ENCODE data around the gene GRIN1.

GRIN1 gene

DNA sequence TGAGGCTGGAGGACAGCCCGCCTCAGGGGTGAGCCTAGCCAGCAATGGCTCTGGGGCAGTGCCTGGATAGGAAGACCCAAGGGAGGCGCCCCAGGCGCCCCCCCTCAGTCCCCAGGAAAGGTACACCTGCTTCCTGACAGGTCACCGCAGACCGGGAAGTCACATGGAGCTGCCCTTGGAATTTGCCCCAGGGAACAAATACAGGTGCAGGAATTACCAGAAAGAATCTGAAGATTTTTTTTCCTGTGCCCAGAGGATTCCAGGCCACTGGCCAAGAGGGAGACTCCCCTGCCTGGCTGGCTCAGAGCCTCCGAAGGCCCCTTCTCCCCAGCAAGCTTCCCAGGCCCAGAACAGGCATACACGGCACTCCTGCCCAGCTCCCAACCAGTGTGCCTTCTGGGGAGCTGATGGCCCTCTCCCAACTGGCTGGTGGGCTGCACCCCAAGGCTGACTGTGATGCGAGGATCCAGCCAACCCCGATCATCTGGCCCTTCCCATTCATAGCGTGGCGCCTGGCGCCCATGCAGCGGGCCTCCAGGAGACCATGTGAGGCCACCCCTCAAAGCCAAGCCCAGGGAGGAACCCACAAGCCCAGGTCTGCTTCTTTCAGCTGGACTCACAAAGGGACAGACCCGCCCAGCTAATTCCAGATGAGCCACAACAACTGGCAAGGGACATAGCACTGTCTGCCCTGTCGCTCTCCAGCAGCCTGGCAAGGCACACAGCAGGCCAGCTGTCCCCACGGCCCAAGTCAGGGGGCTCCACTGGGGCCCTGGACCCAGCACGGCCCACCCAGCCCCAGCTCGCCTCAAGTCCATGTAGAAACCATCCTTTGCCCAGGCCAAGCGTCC lies 59.3 kb downstream of the GRIN1 start:
- DNase-seq, result no peak

DNA sequence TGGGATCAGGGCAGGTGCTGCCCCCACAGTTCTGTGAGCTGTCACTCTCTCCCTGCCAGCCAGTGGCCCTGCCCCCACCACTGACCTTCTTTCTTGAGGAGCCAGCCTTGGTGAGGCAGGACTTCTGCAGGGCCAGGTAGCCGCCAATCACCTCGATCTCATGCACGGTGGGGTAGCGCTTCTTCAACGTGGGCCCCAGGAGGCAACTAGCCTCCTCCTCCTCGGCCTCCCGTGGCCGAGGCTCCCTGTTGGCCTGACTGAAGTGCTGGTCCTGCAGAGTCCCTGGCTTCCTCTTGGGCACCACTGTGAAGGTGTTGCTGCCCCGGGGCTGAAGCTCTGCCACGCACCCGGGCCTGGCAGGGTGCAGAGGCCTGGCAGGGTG lies 59.9 kb downstream of the GRIN1 start:
- no peak for DNase-seq

DNA sequence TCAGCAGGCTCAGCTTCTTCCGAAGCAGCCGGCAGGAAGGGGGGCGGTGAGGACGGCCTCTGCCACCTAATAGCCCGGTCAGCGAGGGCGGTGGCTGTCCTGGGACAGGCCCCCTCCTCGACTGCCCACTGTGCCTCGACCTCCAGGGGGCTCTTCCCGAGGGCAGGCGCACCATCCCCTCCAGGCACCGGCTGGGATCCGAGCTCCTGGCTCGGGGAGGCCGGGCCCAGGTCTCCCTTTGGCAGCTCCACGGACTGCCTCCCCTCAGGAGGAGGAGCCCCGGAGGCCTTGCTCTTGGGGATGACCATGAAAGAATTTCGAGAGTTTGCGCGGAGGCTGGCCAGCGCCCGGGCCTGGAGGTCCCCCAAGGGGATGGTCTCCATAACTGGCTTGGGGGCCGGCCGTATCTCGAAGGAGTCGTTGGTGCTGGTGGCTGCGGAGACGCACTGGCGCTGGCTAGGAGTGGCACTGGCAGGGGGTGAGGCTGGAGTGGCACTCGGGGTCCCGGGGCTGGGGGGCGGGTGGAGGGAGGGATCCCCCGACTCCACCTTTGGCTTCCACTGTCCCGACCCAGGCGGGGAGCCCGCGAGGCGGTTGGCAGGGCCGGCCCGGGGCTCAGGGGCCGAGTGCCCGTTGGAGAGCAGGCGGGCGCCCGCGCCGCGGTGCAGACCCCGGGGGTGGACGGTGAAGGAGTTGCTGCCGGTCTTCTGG lies 60.6 kb downstream of the GRIN1 start:
- no peak for DNase-seq

DNA sequence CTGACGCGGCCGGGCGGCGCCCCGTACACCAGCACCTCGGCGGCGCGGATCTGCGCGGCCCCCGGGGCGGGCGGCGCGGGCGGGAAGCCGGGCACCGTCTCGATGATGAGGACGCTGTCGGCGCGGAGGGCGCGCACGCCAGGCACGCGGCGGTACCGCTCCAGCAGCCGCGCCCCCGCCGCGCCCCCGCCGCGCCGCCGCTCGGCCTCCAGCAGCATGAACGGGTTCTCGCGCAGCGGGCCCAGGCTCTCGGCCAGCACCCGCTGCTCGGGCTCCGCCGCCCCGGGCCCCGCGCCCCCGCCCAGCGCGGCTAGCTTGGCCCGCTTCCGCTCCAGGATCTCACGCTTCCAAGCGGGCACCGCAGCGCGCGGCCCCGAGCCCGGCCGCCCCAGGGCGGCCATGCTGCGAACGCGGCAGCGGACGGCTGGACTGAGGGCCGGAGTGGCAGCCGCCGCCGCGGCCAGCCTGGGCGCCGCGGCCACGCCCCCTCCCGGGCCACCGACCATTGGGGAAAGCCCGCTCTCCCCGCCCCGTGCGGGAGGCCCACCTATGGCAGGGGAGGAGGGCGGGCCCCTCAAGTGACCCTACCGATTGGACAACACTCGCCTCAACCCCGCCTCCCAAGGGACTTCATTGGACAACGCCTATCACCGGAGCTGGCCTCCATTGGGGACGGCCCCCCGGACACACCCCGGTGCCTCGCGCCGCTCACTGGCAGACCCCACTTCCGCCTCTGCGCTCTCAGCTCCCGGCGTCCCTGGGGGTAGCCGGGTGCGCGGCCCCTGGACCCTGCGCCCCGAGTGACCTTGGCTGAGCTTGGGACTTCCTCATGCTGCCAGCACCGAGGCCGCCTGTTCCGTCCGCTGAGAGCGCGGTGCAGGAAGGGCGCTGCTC lies 61.6 kb downstream of the GRIN1 start, which contains the start of gene TPRN:
TSS of gene TPRN (minus strand) at position 431 of the 894 bp plus-strand sequence. CDS start at position 401, 30 bp downstream.
- DNase-seq, result peak; percentile 100

DNA sequence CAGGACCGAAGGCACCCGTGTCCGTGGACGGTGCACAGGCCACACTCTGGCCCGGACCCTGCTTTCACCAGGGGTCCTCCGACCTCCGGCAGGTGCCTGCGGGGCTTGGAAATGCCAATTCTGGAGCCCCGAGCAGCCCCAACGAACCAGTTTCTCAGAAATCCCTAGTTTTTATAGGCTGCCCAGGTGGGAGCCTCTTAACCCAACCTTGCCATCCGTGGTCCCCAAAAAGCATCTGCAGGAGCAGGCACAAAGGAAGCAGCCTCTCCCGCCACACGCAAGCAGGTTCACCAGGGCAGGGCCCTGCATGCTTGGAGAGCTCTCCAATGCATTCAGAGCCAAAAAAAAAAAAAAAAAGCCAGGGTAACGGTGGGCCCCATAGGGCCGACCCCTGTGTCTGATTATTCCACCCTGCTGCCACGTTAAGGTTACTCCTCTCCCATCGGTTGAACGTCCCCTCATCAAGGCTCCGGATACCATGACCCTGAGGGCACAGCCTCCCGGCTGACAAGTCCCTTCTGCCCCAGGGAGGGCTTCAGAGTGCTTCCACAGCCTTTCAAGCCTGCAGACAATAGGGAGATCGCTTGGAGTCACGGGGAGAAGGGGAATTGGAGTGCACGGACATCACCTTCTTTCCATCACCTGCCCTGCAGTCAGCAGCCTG lies 62.4 kb downstream of the GRIN1 start:
- DNase-seq, result no peak

DNA sequence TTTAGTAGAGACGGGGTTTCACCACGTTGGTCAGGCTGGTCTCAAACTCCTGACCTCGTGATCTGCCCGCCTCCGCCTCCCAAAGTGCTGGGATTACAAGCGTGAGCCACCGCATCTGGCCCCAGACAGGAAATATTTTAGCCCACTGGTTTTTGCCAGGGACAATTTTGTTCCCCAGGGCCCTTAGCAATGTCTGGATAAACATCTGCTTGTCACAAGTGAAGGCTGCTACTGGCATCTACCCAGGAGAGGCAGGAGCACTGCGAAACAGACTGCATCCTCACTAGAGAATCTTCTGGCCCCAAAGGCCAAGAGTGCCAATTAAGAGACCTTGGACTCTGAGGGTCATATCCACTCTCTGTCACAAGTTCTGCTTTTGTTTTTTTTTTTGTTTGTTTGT lies 64.0 kb downstream of the GRIN1 start:
- no peak for DNase-seq

DNA sequence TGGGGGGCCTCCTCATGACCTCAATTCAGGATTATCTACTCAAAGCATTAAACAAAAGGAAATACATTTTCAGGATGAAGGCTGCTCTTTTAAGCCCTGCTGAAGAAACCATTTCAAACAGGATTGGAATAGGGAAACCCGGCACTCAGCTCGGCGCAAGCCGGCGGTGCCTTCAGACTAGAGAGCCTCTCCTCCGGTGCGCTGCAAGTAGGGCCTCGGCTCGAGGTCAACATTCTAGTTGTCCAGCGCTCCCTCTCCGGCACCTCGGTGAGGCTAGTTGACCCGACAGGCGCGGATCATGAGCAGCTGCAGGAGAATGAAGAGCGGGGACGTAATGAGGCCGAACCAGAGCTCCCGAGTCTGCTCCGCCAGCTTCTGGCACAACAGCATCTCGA lies 65.8 kb downstream of the GRIN1 start:
- no peak for DNase-seq

DNA sequence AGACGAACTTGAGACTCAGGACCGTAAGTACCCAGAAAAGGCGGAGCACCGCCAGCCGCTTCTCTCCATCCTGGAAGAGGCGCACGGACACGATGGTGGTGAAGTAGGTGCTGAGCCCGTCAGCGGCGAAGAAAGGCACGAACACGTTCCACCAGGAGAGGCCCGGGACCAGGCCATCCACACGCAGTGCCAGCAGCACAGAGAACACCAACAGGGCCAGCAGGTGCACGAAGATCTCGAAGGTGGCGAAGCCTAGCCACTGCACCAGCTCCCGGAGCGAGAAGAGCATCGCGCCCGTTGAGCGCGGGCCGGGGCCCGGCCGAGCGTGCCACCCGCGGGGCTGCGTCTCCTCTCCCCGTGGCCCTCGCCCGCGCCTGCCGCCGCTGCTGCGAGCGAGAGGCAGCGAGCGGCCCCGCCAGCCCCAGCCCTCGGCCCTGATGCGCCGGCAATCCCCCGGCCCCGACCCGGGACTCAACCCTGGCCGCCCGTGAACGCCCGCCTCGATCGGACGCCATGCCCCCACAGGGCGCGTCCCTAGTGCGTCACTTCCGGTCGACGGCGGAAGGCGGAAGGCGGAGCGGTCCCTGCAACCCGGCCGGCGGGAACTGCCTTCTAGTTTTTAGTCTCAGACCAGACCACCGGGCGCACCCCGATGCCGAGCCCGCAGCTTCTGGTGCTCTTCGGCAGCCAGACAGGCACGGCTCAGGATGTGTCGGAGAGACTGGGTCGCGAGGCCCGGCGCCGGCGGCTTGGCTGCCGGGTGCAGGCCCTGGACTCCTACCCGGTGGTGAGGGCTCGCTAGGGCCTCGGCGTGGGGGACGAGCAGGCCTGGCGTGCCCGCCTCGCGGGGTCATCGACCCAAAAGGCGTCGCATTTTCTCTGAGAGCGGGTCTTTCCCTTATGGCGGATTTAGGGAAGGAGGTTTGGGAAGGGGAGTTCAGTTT lies 66.4 kb downstream of the GRIN1 start, which contains the start of the genes NDOR1 and TMEM203:
TSS of gene NDOR1 (plus strand) at position 575 of the 944 bp plus-strand sequence. CDS start at position 653, 78 bp downstream.
TSS of gene TMEM203 (minus strand) at position 523 of the 944 bp plus-strand sequence. CDS start at position 289, 234 bp downstream.
- DNase-seq, result peak; percentile 80

DNA sequence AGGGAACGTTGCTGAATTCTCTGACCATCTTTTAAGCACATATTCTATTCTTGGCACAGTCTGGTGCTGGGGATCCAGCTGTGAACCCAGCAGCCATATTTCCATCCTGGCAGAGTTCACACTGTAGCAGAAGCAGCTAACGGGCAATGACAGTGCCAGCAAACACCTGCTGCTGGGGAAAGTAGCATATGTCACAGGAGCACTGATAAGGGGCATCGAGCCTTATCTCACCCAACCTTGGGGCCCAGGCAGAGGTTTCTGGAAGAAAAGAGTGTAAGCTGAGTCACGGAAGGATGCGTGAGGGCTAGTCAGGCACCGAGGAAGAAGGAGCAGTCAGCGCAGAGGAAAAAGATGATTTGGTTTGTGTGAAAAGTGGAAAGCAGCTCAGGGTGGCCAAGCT lies 67.6 kb downstream of the GRIN1 start:
- DNase-seq, result no peak

DNA sequence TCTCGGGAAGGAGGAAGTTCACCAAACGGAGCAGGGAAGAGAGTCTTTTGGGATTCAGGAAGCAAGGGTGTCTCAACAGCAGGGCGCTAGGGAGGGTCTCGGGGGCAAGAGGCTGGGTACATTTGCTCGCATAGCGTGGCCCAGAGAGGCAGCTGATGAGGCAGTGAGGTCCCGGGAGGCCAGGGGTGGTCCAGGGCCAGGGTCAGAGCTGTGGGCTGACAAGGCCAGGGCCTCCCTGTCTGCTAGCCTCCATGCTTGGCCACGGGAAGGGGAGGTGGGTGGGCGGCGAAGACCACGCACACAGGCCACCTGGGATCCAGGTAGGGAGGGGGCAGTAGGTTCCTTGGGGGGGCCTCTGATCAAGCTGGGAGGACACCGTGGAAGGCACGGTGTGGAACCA lies 72.6 kb downstream of the GRIN1 start:
- no peak for DNase-seq

DNA sequence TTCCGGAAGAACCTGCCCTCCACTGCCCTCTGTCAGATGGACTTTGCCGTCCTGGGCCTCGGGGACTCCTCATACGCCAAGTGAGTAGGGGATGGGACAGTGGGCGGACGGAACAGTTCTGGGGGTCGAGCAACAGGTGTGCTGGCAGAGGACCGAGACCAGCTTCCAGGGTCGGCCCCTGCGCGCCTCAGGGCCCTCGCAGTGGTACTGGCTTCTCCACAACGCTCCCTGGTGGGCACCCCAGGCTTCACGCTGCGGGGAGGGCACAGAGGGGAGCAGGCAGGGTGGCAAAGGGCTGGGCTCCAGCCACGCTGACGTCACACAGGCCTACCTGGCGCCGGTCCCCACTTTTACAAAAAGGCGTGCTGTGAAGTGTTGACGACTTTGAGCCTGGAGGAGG lies 73.6 kb downstream of the GRIN1 start:
- DNase-seq, result no peak

DNA sequence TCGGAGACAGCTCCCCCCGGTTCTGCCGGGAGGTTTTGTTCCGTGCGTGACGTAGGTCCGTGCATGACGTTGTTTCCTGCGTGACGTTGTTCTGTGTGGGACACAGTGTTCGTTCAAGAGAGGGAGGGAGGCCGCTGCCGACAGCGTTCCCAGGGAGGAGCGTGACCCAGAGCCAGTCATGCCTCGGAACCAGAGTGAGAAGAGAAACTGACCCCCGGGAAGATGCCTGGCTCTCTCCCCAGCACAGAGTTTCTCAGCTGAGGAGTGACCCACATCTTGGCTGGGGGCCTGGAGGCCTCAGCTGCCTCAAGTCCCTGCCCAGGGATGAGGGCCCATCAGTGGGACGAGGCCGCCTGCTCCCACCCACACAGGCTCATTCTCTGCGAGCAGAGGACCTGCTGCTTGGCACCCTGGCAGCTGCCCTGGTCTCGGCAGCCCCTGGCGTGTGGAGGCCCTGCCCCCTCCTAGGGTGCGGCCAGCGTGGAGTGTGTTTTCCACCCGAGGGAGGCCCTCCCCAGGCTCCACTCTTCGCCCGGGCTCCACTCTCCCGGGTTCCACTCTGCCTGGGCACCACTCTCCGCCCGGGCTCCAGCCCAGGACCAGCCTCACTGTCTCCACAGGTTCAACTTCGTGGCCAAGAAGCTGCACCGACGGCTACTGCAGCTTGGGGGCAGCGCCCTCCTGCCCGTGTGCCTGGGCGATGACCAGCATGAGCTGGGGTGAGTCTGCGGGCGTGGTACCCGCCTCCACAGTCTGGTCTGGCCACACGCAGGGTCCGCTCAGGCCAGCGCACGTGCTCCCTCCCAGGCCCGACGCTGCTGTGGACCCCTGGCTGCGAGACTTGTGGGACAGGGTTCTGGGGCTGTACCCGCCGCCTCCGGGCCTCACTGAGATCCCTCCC lies 74.5 kb downstream of the GRIN1 start:
- DNase-seq, result no peak

DNA sequence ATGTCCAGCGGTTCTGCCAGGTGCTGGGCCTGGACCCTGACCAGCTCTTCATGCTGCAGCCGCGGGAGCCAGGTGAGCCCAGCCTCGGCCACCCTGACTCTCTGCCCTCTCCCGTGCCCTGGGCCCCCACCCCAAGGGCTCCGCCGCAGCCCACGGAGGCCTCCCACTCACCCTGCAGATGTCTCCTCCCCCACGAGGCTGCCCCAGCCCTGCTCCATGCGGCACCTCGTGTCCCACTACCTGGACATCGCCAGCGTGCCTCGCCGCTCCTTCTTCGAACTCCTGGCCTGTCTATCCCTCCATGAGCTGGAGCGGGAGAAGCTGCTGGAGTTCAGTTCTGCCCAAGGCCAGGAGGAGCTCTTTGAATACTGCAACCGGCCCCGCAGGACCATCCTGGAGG lies 75.7 kb downstream of the GRIN1 start:
- DNase-seq, result no peak

DNA sequence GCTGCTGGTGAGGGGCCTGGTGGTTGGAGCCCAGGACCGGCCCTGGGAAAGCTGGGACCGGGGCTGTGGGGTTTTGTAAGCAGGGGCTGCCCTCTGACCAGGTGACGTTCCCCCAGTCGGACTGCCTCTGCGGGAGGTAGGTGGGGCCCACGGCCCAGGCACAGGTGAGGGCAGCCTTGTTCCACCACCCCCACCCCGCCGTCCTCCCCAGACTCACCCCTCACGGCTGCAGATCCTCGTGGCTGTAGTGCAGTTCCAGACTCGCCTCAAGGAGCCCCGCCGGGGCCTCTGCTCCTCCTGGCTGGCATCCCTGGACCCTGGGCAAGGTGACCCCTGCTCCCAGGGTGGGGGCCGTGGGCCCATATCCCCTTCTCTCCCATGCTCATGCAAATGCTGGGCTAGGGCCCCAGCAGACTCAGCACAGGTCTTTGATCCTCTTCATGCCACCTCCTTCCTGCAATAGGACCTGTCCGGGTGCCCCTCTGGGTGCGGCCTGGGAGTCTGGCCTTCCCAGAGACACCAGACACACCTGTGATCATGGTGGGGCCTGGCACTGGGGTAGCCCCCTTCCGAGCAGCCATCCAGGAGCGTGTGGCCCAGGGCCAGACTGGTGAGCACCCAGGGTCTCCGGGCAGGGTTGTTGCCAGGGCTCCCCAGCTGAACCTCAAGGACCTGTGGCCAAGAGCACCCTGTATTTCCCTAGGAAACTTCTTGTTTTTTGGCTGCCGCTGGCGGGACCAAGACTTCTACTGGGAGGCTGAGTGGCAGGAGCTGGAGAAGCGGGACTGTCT lies 76.4 kb downstream of the GRIN1 start:
- no peak for DNase-seq

DNA sequence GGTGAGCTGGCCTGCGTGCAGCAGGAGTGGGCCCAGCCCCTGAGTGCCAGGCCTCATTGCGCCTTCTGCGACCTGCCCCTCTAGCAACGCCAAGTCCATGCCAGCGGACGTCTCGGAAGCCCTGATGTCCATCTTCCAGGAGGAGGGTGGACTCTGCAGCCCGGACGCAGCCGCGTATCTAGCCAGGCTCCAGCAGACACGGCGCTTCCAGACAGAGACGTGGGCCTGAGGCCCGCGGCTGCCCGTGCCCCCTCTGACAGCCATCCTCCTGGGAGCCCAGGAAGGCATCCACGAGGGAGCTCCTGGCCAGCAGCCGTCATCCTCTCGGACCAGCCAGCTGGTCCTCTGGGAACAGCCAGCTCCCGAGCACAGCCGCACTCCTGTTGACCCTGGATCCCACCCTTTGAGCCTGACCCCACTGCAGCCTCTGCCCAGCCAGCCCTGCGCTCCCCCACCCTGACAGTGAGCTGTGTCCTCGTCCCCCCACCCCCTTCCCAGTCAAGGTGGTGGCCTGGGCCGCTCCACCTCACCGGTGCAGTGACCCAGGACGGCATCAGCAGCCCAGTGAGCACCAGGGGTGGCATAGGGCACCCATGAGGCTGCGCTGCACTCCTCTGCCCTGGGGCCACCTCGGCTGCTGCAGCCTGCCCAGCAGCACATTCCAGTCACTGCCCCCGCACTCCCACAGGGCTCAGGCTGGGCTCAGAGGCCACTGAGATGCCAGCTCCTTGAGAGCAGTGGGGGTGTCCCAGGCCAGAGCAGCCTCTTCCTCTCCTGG lies 77.4 kb downstream of the GRIN1 start:
- no peak for DNase-seq

DNA sequence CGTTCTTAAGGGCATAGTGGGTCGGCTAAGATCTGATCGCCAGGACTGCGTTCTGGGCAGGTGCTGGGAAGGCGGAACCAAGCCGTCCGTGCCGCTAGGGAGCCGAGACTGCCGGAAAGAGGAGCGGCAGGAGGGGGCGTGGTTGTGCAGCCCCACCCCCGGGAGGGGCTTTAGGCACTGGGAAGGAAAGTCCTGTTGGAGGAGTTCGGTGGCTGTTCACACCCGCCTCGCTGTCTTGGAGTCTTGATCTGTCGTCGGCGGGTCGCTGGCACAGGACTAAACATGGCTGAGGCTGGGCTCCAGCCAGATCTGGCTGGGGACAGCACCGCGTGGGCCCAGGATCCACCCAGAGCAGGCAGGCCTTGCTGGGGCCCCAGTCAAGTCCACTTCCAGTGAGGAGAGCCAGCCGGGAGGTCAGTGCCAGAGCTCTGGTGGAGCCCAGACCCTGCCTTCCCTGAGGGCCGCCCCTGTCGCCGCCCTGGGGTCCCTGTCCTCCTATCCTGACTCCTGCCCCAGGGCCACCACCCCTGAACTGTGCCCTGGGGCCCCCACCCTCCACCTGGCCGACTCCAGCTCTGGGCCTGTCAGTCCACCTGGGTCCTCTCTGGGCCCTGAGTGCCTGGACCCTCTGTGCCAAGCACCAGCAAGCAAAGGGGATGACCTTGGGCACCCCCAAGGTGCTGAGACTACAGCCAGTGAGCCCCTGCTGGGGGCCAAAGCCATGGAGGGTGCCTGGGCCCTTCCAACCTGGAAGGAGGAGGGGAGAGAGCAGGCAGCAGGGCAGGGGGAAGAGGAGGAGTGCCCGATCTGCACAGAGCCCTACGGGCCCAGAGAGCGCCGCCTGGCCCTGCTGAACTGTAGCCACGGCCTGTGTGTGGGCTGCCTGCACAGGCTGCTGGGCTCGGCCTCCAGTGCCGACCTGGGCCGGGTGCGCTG lies 78.6 kb downstream of the GRIN1 start:
- DNase-seq, result peak; percentile 30

DNA sequence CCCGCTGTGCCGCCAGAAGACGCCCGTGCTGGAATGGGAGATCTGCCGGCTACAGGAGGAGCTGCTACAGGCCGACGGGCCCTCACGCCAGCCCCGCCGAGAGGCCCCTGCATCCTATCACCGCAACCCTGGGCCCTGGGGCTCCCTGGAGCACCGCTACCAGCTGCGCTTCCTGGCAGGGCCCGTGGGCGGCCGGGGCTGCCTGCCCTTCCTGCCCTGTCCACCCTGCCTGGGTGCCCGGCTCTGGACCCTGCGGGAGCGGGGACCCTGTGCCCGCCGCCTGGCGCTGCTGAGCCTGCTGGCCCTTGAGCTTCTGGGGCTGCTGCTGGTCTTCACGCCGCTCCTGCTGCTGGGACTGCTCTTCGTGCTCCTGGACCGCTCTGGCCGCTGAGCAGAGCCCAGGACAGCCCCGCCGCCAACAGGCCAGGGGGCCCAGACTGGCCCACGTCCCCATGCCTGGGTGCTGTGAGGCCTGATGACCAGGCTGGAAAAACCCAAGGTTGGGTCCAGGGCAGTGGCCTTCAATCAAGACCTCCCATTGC lies 79.3 kb downstream of the GRIN1 start:
- DNase-seq, result no peak

Measured in NCI-H1436 (cell line).